LoVo (cell line): ENCODE data around the gene SH3PXD2A.

ENCODE experiments used
- DNase-seq: peaks from one replicate; pipeline ENCODE4 v3.0.0-alpha.2; 2016; ENCODE audit warnings: low spot score

Gene SH3PXD2A

GRCh38 chr10:103720964-103721335 lies 134.4 kb downstream of the SH3PXD2A start:
- DNase-seq = no peak

- DNase-seq = no peak
Measured at GRCh38 chr10:103720328-103720963, 134.9 kb downstream of the SH3PXD2A start.

- DNase-seq = no peak
Measured at GRCh38 chr10:103719036-103719435, 136.3 kb downstream of the SH3PXD2A start.

GRCh38 chr10:103718247-103718620 lies 137.1 kb downstream of the SH3PXD2A start:
- DNase-seq = no peak

GRCh38 chr10:103717341-103718246 lies 137.8 kb downstream of the SH3PXD2A start:
- DNase-seq = no peak

GRCh38 chr10:103716206-103717160 lies 138.9 kb downstream of the SH3PXD2A start:
- DNase-seq = no peak

GRCh38 chr10:103715430-103715829 lies 139.9 kb downstream of the SH3PXD2A start:
- DNase-seq = no peak

GRCh38 chr10:103714232-103714891 lies 141.0 kb downstream of the SH3PXD2A start:
- DNase-seq = no peak

- DNase-seq = no peak
Measured at GRCh38 chr10:103713676-103714075, 141.7 kb downstream of the SH3PXD2A start.

- peak; percentile 66 for DNase-seq
Measured at GRCh38 chr10:103712898-103713498, 142.4 kb downstream of the SH3PXD2A start.

- DNase-seq = no peak
Measured at GRCh38 chr10:103712146-103712545, 143.2 kb downstream of the SH3PXD2A start.

- no peak for DNase-seq
Measured at GRCh38 chr10:103711351-103711994, 143.9 kb downstream of the SH3PXD2A start.

- no peak for DNase-seq
Measured at GRCh38 chr10:103710490-103710889, 144.9 kb downstream of the SH3PXD2A start.

GRCh38 chr10:103709341-103709920 lies 145.9 kb downstream of the SH3PXD2A start:
- DNase-seq = peak; percentile 30

- DNase-seq = no peak
Measured at GRCh38 chr10:103708627-103709288, 146.6 kb downstream of the SH3PXD2A start.

GRCh38 chr10:103707956-103708626 lies 147.3 kb downstream of the SH3PXD2A start:
- no peak for DNase-seq

- no peak for DNase-seq
Measured at GRCh38 chr10:103706762-103707161, 148.6 kb downstream of the SH3PXD2A start.

GRCh38 chr10:103706047-103706446 lies 149.3 kb downstream of the SH3PXD2A start:
- DNase-seq = no peak
